Immature natural killer cell (primary cell): ENCODE data around the gene KRTAP10-12. TPM values are rescaled to one million over a fixed set of nuclear protein-coding genes. Genes with fewer than 3 reads are reported as not detected.

Experiments used
- DNase-seq, 3 donors: peaks; one replicate each; pipeline ENCODE4 v3.0.0; 2022; ENCODE audit warnings: mixed read lengths in 1 of 3
- H3K27ac Mint-ChIP-seq, 6 donors: one replicate each; pipeline ENCODE4 v1.8.0; 2020; ENCODE audit warnings: mixed read lengths in 6 of 6, mild to moderate bottlenecking in 5 of 6, inconsistent platforms in 4 of 6, moderate library complexity in 3 of 6
- H3K27me3 Mint-ChIP-seq, 3 donors: one replicate each; pipeline ENCODE4 v1.8.0; 2020 to 2021; ENCODE audit warnings: low read depth in 3 of 3, mild to moderate bottlenecking in 3 of 3, mixed read lengths in 3 of 3, moderate library complexity in 3 of 3, inconsistent platforms in 1 of 3
- H3K36me3 Mint-ChIP-seq, 3 donors: one replicate each; pipeline ENCODE4 v1.8.0; 2020; ENCODE audit warnings: mixed read lengths in 3 of 3, inconsistent platforms in 2 of 3, mild to moderate bottlenecking in 2 of 3
- H3K4me1 Mint-ChIP-seq, 2 donors: one replicate each; pipeline ENCODE4 v1.8.0; 2020; ENCODE audit warnings: inconsistent platforms in 2 of 2, mild to moderate bottlenecking in 2 of 2, mixed read lengths in 2 of 2, moderate library complexity in 1 of 2
- H3K4me3 Mint-ChIP-seq, 5 donors: one replicate each; pipeline ENCODE4 v1.8.0; 2020; ENCODE audit warnings: mild to moderate bottlenecking in 5 of 5, mixed read lengths in 5 of 5, inconsistent platforms in 3 of 5, moderate library complexity in 3 of 5
- H3K9me3 Mint-ChIP-seq, 6 donors: one replicate each; pipeline ENCODE4 v1.8.0; 2020; ENCODE audit warnings: mild to moderate bottlenecking in 6 of 6, mixed read lengths in 6 of 6, inconsistent platforms in 4 of 6, moderate library complexity in 3 of 6
- polyA plus RNA-seq, 3 donors: library from polyadenylated mRNA; unstranded; fragments of 300-500 nt; fragmentation: Illumina TruSeq; gene quantifications; one replicate each; pipeline ENCODE4 v1.2.3, GENCODE V29; 2021

The KRTAP10-12 gene
- polyA plus RNA-seq, 3 donors from 2014 or later = not detected

DNA sequence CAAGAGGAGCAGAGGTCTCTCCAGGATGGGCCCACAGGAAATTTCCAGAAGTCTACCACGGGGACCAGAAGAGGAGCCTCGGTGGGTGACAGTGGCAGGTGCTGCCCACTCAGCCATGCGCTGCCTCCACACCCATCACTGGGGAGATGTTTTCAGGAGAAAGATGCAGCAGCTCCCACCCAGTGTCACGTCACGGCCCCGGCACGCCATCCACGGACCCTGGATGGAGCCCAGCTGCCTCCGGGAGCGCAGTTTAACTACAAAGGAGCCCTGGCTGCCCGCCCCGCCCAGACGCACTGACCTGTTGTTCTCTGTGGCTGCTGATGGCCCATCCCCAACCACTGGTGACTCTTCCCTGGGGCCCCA lies 7.6 kb downstream of the KRTAP10-12 start:
- Mint-ChIP-seq H3K36me3 (peaks cover 0 to 3% (median 0%) of the 10 kb centered on the region in 3 donors), H3K27me3 (peaks cover 23 to 39% (median 32%) of the 10 kb centered on the region in 3 donors), H3K4me3 (no peak overlapping the region), H3K4me1 (peaks cover 15% of the 10 kb centered on the region in 2 donors), H3K27ac (no peak overlapping the region), H3K9me3 (peaks cover 8 to 19% (median 11%) of the 10 kb centered on the region in 6 donors)
- DNase-seq = no peak

DNA sequence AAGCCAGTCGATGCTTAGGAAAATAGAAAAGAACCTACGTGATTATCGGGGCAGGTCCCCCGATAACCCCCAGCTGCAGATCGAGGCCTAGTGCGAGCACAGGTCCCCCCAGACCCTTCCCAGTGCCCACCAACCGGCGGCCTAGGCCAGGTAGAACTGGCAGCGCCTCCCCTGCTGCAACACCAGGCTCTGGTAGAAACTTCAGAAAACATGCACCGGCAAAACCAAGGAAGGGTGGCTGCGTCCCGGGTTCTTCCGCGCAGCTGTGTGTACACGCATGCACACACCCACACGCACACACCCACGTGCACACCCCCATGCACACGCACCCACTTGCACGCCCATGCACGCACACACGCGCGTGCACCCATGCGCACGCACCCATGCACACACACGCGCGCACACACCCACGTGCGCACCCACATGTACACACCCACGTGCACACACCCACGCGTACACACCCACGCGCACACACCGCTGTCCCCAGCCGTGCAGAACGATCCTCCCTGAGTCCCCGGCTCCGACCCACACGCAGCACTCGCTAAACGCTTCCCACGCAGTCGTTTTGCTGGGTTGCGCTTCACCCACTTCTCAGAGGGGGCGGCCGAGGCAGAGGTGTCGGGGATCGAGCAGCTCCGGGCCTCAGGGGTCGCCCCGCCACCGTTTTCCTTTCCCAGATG lies 9.2 kb downstream of the KRTAP10-12 start:
- peak overlapping the region in 4 of 5 donors; percentile 30 to 65 (median 44) for H3K4me3 Mint-ChIP-seq

DNA sequence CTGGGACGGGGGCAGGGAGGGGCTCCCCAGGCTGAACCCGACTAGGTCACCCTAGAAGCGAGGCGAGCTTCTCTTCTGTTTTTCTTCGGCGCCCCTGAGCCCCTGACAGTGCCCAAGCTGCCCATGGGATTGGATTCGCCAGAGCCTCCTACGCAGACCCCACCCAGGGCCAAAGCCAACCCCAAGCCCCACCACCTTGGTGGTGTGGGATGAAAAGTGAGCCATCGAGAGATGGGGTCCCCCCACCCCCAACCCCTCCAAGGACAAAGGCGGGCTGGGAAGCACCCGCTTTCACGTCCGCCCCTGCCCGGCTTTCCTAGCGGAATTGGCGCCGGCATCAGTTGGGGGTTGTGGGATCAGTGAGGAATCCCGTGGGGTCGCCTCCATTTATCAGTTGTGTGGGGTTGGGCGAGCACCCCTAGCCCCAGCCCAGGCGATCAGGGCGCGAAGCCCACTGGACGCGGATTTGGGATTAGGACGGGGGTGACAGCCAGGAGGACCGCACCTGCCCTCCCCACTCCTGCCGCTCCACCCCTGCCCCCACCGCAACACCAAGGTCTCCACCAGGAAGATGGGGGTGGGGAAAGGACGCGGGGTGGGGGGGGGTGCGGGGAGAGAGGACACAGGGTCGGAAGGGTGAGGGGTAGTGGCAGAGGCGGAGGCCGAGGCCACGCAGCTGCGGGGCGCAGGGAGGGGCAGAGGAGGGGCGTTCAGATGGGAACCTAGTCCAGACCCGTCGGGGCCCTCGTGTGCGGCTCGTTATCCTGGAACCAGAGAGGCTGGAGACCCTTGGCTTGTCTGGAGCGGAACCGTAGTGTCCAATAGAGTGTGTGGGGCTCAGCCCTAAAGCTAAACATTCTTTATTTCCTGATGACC lies 10.0 kb downstream of the KRTAP10-12 start:
- Mint-ChIP-seq H3K27ac (no peak overlapping the region), H3K27me3 (peaks cover 19 to 41% (median 40%) of the 10 kb centered on the region in 3 donors), H3K9me3 (peaks cover 8 to 19% (median 11%) of the 10 kb centered on the region in 6 donors), H3K4me3 (peak overlapping the region in 1 of 5 donors; percentile 65), H3K36me3 (peaks cover 0 to 3% (median 0%) of the 10 kb centered on the region in 3 donors), H3K4me1 (peaks cover 18% of the 10 kb centered on the region in 2 donors)
- DNase-seq = no peak

More for the DNA sequence above, 9.2 kb downstream of the KRTAP10-12 start:
- H3K27ac Mint-ChIP-seq = no peak overlapping the region
- H3K27me3 Mint-ChIP-seq = peaks cover 19 to 42% (median 38%) of the 10 kb centered on the region in 3 donors
- H3K9me3 Mint-ChIP-seq = peaks cover 8 to 19% (median 11%) of the 10 kb centered on the region in 6 donors
- peaks cover 18% of the 10 kb centered on the region in 2 donors for H3K4me1 Mint-ChIP-seq
- no peak for DNase-seq
- peaks cover 0 to 3% (median 0%) of the 10 kb centered on the region in 3 donors for H3K36me3 Mint-ChIP-seq

DNA sequence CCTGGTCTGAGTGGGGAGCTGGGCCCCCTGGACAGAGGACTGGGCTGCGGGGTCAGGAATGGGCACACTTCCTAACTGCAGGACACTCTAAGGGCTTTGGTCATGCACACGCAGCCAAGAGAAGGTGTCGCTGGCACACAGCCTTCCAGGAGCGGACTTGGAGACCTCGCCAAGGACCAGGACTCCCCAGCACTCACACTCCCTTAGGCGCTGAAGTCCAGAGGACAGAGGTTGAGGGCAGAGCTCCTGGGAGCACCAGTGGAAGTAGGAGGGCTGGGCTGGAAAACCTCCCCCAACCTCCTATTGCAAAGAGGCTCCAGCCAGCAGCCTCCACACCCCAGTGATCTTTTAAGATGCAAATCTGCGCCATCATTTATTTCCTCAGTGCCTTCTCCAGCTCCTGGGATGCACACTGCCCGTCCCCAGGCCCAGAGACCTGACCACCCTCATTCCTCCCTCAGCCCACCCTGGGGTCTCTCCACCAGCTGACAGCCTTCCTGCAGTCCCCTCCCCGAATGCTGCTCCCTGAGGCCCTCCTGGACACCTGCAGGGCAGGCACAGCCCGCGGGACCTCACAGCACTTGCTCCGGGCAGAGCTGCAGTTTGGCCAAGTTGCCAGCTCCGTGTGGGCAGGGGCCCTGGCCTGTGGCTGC lies 11.4 kb downstream of the KRTAP10-12 start:
- Mint-ChIP-seq H3K27ac (no peak overlapping the region), H3K4me1 (peaks cover 18% of the 10 kb centered on the region in 2 donors), H3K9me3 (peaks cover 8 to 19% (median 11%) of the 10 kb centered on the region in 6 donors), H3K4me3 (no peak overlapping the region), H3K27me3 (peaks cover 26 to 42% (median 41%) of the 10 kb centered on the region in 3 donors), H3K36me3 (peaks cover 0 to 3% (median 0%) of the 10 kb centered on the region in 3 donors)
- no peak for DNase-seq

DNA sequence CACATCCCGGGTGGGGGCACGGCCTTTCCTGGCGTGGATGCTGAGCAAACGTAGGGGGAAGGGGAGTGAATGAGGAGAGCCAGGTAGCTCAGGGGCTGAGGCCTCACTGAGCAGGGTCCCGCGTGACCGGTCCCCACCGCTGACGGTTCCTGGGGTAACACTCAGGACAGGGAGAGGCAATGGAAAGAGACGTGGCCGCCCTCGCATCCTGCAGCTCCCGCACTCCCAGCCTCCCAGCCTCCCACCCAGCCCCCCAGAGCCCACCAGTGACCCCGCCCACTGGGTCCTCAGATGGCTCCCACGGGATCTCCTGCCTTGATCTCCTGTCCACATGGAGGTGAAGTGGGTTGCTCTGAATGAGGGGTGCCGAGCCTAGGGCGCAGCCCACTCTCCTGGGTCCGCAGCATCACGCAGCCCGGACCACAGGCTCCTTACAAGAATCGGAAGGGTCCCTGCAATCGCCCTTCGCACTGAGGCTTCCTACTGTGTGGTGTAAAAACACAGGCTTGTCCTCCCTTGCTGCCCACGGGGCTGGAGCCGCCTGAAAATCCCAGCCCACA lies 12.0 kb downstream of the KRTAP10-12 start:
- H3K36me3 Mint-ChIP-seq = peaks cover 0 to 3% (median 0%) of the 10 kb centered on the region in 3 donors
- H3K4me1 Mint-ChIP-seq = peaks cover 18% of the 10 kb centered on the region in 2 donors
- H3K27me3 Mint-ChIP-seq = peaks cover 31 to 44% (median 42%) of the 10 kb centered on the region in 3 donors
- no peak for DNase-seq
- H3K9me3 Mint-ChIP-seq = peaks cover 8 to 19% (median 11%) of the 10 kb centered on the region in 6 donors
- H3K27ac Mint-ChIP-seq = no peak overlapping the region
- H3K4me3 Mint-ChIP-seq = peak overlapping the region in 3 of 5 donors; percentile 44 to 51 (median 47)

DNA sequence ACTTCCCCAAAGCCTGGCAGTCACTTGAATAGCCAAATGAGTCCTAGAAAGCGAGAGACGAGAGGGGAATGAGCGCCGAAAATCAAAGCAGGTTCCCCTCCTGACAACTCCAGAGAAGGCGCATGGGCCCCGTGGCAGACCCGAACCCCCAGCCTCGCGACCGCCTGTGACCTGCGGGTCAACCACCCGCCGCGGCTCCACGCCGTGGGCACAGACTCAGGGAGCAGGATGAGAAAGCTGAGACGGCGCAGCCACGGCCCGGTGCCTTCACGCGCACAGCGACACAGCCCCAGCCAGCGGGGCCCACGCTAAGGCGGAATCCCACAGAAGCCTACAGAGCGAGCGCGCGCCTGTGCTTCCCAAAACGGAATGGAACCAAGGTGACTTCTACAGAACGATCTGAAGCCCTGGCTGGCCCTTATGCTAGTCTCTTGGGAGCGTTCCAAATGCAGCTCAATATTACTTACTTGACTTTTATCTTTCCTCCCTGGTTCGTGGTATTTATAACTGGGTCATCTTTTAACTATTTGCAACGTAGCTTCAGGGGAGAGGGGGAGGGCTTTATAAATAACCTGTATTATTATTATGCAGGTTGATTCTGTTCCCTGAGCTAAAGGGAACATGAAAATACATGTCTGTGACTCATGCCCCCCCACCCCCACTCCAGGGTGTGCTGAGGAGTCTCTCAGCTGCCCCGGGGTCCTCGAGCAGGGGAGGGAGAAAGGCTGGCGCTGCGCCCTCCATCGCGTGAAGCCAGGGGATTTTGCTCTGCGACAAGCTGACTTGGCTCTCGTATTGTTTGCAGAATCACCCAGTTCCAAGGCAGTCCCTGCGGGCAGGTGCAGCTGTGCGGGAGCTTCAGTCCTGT lies 12.7 kb downstream of the KRTAP10-12 start:
- H3K4me1 Mint-ChIP-seq = peaks cover 18% of the 10 kb centered on the region in 2 donors
- DNase-seq = no peak
- H3K27me3 Mint-ChIP-seq = peaks cover 28 to 46% (median 41%) of the 10 kb centered on the region in 3 donors
- no peak overlapping the region for H3K27ac Mint-ChIP-seq
- peak overlapping the region in 3 of 5 donors; percentile 44 to 51 (median 47) for H3K4me3 Mint-ChIP-seq
- peaks cover 5 to 16% (median 11%) of the 10 kb centered on the region in 6 donors for H3K9me3 Mint-ChIP-seq
- H3K36me3 Mint-ChIP-seq = peaks cover 0 to 3% (median 0%) of the 10 kb centered on the region in 3 donors

DNA sequence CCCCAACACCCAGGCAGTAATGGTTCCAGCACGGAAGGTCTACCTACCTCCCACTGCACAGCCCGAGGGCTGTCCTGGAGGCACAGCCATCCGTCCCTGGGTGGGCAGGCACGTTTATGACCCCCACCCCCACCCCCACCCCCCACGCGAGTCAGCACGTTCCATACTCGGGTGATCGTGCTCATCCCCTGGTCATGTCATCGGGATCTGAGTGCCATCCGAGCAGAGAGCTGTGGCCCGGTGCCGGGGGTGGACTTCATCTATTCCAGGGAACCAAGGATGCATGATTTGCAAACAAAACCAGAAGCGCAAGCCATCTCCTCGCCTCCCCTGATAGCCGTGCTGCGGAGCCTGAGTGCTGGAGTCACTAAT lies 13.3 kb downstream of the KRTAP10-12 start:
- Mint-ChIP-seq H3K4me3 (peak overlapping the region in 1 of 5 donors; percentile 21), H3K4me1 (peaks cover 15 to 18% of the 10 kb centered on the region in 2 donors), H3K27ac (no peak overlapping the region), H3K9me3 (peaks cover 5 to 9% (median 8%) of the 10 kb centered on the region in 6 donors), H3K36me3 (peaks cover 0 to 3% (median 0%) of the 10 kb centered on the region in 3 donors), H3K27me3 (peaks cover 22 to 43% (median 40%) of the 10 kb centered on the region in 3 donors)
- DNase-seq = no peak

DNA sequence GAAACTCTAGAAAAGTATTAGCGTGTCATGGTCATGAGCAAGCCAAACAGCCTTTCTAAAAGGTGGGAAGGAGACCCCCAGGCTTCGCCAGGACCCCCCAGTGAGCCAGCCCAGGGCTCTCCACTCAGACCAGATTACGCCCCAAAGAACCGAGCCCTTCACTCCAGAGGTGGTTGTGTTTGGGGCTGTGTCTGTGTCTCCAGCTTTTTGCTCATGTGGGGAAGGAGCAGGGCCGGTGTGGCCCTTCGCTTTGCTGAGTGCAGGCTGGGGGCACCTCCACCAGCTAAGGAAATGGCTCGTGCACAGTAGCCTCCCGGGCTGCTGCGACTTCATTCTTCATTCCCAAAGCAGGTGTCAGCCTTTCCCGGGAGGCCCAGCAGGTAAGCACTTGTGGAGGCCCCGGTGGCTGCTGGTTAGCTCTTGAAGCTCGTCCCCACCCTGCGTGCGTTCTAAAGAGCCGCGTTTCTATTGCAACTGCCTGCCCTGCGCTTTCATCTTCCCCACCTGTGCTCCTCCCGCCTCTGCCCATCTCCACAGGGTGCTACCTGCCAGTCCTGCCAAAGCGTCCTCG lies 13.9 kb downstream of the KRTAP10-12 start:
- H3K36me3 Mint-ChIP-seq = peaks cover 0 to under 1% (median 0%) of the 10 kb centered on the region in 3 donors
- peak overlapping the region in 1 of 5 donors; percentile 21 for H3K4me3 Mint-ChIP-seq
- no peak for DNase-seq
- peaks cover 2 to 5% (median 3%) of the 10 kb centered on the region in 6 donors for H3K9me3 Mint-ChIP-seq
- H3K27me3 Mint-ChIP-seq = peaks cover 21 to 38% (median 38%) of the 10 kb centered on the region in 3 donors
- no peak overlapping the region for H3K27ac Mint-ChIP-seq
- H3K4me1 Mint-ChIP-seq = peaks cover 9 to 15% of the 10 kb centered on the region in 2 donors

DNA sequence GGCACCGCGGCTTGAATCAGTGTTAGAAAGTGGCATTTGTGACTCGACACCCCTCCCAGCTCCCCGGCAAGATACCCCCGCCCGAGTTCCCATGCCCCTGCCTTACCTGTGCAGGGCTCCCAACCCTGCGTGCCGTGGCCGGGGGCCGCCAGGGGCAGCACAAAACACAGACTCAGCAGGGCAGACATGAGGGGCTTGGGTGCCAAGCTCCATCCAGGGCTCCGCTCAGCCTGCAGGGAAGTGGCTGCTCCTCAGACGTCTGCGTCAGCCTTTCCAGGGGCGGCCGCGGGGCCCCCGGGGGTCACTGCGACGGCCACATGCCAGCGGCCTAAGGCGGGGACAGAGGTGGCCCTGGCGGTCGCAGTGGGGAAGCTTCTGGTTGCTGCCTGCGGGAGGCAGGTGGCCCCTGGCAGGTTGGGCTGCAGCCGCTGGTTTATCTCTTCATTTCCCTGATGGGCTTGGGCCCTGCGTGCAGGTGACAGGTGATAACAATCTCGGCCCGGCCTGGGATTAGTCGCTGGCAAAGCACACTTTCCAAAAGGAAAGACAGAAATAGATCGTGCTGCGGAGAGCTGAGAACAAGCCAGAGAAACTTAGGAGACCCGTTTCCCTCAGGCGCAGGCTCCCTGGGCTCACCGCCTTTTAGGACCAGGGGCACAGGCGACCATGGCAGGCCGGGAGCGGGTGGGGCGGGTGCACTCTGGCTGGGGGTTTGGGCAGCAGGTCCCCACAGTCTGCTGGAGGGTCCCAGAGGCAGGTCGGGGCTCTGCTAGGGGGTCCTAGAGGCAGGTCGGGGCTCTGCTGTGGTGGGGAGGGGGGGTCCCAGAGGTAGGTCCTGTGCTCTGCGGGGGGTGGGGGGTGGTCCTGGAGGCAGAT lies 14.6 kb downstream of the KRTAP10-12 start, which contains the start of gene TSPEAR:
Gene TSPEAR, minus strand, starts transcription at position 246 of the 876 bp plus-strand sequence. Its CDS starts 58 bp downstream, at position 188.
- no peak for DNase-seq
- H3K27me3 Mint-ChIP-seq = peaks cover 22 to 38% (median 35%) of the 10 kb centered on the region in 3 donors
- H3K36me3 Mint-ChIP-seq = no peaks in the 10 kb centered on the region
- no peak within 1 kb of the TSS for H3K27ac Mint-ChIP-seq
- peak within 1 kb of the TSS in 1 of 5 donors; percentile 21 for H3K4me3 Mint-ChIP-seq
- no peaks in the 10 kb centered on the region for H3K9me3 Mint-ChIP-seq
- H3K4me1 Mint-ChIP-seq = peaks cover 6 to 10% of the 10 kb centered on the region in 2 donors

GRCh38 chr21:44712203-44713028 lies 15.4 kb downstream of the KRTAP10-12 start:
- no peak for DNase-seq
- Mint-ChIP-seq H3K27ac (no peak overlapping the region), H3K36me3 (no peaks in the 10 kb centered on the region), H3K27me3 (peaks cover 20 to 35% (median 33%) of the 10 kb centered on the region in 3 donors), H3K9me3 (no peaks in the 10 kb centered on the region), H3K4me3 (no peak overlapping the region), H3K4me1 (peaks cover 6 to 10% of the 10 kb centered on the region in 2 donors)

GRCh38 chr21:44713130-44713529 lies 16.2 kb downstream of the KRTAP10-12 start:
- Mint-ChIP-seq H3K27ac (no peak overlapping the region), H3K27me3 (peaks cover 20 to 34% (median 28%) of the 10 kb centered on the region in 3 donors), H3K4me3 (no peak overlapping the region), H3K36me3 (no peaks in the 10 kb centered on the region), H3K9me3 (no peaks in the 10 kb centered on the region), H3K4me1 (peaks cover 6 to 7% of the 10 kb centered on the region in 2 donors)
- no peak for DNase-seq
